GM19351 (cell line): ENCODE results near the gene SUPV3L1.
"Not testable (repeated sequence)": the region's sequence is repeated elsewhere in the genome, so short reads cannot be mapped to it uniquely, and the experiment has no call there.

Experiments
- ATAC-seq: cut with Tn5 transposase; IDR thresholded peaks from one replicate; pipeline ENCODE4 v1.9.1; 2021; ENCODE audit warnings: mild to moderate bottlenecking, moderate library complexity; ENCODE audit not compliant: unreplicated experiment

The SUPV3L1 gene

DNA sequence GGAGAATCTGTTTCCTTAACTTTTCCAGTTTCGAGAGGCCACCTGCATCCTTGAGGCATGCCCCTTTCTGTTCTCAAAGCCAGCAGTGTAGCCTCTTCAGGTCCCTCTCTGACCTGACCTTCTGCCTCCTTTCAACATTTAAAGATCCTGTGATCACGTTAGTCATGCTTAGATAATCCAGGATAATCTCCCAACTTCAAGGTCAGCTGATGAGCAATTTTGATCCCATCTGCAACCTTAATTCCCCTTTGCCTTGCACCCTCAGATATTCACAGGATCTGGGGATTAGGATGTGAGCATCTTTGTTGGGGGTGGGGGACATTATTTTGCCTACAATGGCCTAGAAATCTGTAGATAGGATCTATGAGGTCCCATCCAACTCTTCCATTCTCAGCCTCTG is 48.1 kb downstream of the SUPV3L1 start:
- no peak for ATAC-seq

- no peak for ATAC-seq
These were observed 49.5 kb downstream of the SUPV3L1 start for GRCh38 chr10:69229616-69229916.

DNA sequence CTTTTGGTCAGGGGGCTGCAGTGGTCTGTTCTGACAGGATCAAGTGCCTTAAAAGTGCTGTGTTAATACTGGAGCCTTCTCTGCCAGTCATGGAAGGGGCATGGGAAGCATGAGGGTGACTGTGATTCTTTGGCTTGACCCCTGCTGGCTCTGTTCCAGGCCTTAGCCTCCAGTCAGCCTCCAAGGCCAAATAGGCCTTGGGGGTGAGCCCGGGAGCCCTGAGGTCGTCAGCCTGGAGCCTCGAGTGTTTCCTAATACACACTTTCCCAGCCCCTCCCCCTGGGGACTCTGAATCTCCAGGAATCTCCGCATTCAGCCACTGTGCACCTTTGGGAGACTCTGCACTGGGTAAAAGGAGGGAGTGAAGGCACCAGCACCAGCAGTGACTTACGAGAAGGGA is 50.1 kb downstream of the SUPV3L1 start:
- no peak for ATAC-seq

DNA sequence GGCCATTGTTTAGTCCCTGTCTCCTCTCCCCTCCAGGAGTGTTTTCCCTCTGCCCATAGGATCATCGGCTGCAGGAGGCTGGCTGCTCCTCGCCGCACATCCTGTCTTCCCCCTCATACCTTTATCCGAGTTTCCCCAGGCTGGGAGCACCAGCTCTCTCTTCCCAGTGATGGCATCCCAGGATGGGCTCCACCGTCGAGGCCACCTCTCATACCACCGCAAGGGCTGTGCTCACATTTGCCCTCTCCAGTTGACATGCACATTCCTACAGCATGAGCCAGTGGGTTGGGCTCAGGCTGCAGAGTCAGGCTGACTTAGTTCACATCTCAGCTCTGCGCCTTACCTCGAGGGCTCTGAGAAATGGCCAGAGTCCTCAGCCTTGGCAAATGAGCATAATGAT is 52.2 kb downstream of the SUPV3L1 start:
- no peak for ATAC-seq

DNA sequence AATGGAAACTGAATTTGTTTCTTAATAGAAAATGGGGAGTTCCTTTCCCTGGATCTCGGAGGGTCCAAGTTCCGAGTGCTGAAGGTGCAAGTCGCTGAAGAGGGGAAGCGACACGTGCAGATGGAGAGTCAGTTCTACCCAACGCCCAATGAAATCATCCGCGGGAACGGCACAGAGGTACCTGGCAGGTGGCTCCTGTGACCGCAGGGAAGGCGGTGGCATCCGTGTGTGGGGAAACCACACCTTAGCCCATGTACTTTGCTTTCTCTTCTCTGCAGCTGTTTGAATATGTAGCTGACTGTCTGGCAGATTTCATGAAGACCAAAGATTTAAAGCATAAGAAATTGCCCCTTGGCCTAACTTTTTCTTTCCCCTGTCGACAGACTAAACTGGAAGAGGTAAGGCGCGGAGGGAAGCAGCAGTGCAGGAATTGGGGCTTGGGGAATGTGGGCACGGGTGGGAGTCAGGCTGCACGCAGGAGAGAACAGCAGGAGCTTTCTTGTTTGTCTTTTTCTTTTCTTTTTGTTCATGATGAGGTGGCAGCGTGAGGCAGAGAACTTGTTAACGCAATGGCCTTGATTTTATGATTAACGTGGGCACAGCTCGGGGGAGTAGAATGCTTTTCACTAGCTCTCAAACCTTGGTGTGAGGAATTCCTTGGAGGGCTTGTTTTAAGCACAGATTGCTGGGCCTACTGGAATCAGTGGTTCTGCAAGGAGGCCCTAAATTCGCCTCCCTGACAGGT is 52.9 kb downstream of the SUPV3L1 start:
- ATAC-seq: no peak

- no peak for ATAC-seq
These were observed 54.4 kb downstream of the SUPV3L1 start for GRCh38 chr10:69234447-69234846.

- ATAC-seq: peak; percentile 93
These were observed 57.6 kb downstream of the SUPV3L1 start for GRCh38 chr10:69237528-69238159.

GRCh38 chr10:69239136-69239535 is 59.1 kb downstream of the SUPV3L1 start:
- no peak for ATAC-seq

DNA sequence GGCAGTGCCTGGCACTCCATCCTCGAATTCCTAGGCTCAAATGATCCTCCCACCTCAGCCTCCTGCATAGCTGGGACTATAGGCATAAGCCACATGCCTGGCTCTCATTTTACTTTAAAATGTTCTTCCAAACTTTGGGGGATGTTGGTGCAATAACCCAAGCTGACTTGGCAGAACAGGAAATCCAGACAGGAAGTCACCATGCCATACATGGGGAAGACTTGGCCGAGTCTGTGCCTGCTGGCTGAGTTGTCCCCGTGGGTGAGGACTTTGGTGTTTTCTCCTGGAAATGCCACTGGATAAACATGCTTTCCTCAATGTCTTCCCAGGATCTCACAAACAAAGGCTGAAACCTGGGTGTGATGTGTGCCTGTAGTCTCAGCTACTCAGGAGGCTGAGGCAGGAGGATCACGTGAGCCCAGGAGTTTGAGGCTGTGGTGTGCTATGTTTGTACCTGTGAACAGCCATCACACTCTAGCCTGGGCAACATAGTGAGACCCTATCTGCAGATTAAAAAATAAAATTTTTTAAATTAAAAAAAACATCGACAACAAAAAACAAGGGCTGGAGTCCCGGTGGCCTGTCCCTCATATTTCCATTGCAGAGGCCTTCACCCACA is 59.9 kb downstream of the SUPV3L1 start:
- ATAC-seq: no peak

- ATAC-seq: no peak
These were observed 60.4 kb downstream of the SUPV3L1 start for GRCh38 chr10:69240455-69240854.

GRCh38 chr10:69241575-69241974 is 61.5 kb downstream of the SUPV3L1 start:
- no peak for ATAC-seq

DNA sequence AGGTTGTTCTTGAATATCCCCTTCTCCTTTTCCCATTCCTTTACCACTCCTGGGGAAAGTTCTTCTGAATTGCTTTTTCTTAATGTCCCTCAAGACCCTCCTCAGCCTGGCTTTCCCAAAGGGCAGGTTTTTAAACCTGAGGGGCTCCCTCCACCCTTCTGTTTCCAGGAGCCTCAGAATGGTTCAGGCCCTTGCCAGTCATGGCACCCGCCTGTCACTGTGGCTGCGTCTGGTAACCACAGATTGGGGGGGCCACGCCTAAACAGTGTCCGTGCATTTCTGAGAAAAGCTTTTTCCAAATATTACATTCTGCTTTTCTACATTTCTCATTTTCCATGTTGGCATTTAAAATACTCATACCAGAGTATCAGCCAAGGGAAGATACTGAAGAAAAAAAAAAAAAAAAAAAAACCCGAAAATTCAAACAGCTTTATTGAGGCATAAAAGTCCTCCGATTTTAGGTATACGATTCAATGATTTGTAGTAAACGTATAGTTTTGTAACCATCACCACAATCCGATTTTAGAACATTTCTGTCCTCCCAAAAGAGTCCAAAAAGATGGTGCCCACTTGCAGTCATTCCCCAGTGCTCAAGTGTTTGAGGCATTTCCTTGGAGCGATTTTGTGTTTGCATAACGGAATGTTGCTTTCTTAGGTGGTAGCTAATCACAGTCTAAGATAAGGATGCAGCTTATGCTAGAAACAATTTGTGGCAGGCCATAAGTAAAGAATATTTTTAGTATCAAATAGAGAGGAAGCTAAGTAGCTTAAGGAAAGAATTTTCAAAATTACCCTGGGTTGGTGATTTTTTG is 62.2 kb downstream of the SUPV3L1 start:
- ATAC-seq: no peak

- no peak for ATAC-seq
These were observed 62.8 kb downstream of the SUPV3L1 start for GRCh38 chr10:69242852-69243212.

DNA sequence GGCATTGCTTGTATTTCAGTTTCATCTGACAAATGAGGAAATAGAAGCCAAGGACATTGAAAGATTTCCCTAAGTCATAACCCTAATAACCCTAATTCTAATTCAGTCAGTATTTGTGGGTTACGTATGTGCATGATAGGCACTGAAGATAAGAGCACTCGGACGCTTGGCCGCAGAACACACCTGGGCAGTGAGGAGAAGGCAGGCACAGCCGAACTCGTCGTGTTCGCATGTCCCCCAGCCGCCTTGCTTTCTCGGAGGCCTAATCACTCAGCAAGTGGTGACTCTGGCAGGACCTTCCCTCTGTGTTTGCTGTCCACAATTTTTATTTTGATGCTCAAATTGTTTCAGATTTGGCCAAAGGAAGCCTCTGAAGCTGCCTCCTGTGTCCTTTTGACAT is 63.8 kb downstream of the SUPV3L1 start:
- no peak for ATAC-seq

GRCh38 chr10:69246036-69246435 is 66.0 kb downstream of the SUPV3L1 start:
- no peak for ATAC-seq

DNA sequence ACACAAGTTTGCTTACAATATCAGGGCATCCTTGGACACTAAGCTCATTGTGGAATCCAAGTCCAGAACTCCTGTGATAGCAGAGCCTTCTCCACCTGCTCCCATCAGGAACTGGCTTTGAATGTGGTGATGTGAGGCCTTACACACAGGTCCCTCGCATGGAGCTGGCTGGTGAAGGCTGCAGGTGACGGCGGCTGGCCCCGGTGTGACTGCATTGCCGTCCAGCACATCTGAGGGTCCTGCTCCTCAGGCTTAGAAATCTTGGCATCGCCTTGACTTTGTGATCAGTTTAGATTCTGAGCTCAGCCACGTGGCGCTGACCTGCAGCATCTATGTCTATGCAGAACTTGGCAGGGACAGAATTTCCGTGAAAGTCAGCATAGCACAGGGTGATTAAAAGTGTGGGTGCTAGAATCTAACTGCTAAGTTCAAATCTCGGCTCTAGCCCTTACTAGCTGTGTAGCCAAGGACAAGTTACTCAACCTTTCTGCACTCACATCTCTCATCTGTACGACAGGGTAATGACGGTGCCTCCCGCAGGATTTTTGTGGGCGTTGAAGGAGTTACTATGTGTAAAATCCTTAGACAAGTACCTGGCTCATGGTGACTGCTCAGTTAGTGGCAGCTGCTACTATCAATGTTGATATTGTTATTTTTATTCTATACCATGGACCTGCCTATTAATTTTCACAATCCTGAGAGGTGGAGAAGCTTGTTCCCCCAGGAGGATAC is 66.7 kb downstream of the SUPV3L1 start:
- ATAC-seq: no peak

GRCh38 chr10:69247313-69247710 is 67.3 kb downstream of the SUPV3L1 start:
- ATAC-seq: no peak

DNA sequence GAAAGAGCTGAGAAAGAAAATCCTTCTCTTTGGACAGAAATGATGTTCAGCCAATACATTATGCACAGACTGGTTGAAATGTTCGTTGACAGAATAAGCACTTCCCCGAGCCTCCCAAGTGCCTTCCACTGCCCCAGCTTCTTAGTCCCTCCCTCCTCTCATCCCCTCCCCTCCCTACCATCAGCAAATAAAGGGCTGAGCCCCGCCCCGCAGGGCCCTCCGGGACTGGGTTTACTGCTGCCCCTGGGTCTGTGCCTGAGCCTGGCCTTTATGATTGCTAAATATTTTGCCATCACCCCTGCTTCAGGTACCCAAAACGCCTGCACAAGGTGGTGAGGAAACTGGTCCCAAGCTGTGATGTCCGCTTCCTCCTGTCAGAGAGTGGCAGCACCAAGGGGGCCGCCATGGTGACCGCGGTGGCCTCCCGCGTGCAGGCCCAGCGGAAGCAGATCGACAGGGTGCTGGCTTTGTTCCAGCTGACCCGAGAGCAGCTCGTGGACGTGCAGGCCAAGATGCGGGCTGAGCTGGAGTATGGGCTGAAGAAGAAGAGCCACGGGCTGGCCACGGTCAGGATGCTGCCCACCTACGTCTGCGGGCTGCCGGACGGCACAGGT is 68.2 kb downstream of the SUPV3L1 start:
- ATAC-seq: no peak

- ATAC-seq: no peak
These were observed 70.0 kb downstream of the SUPV3L1 start for GRCh38 chr10:69250041-69250440.

DNA sequence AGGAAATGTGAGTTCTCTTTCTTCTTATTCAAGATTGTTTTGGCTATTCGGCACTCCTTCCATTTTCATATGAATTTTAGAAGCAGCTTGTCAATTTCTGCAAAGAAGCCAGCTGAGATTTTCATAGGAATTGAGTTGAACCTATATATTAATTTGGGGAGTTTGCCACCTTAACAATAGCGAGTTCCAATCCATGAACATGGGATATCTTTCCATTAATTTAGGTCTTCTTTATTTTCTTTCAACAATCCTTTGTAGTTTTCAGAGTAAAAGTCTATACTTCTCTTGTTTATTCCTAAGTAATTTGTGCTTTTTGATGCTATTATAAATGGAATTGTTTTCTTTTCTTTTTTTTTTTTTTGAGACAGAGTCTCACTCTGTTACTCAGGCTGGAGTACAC is 71.4 kb downstream of the SUPV3L1 start:
- not testable (repeated sequence) for ATAC-seq

GRCh38 chr10:69253171-69253570 is 73.1 kb downstream of the SUPV3L1 start:
- no peak for ATAC-seq
